B cell (primary cell): Measurements from ENCODE around the gene MALRD1. TPM values are rescaled to one million over a fixed set of nuclear protein-coding genes. Genes with fewer than 3 reads are reported as not detected.

Experiments
- ATAC-seq: fragments of 200-7000 bp; cut with Tn5 transposase; one replicate; pipeline ENCODE4 v1.10.0; 2021; ENCODE audit warnings: low read depth, mild to moderate bottlenecking, moderate number of reproducible peaks, moderate library complexity
- CTCF ChIA-PET: fragments of 350-600 bp; sonication (Branson Sonifier 250); formaldehyde crosslinking; loops from one replicate; lab custom pipeline; 2021; ENCODE audit warnings: antibody characterized with exemption, inconsistent platforms; lab: Charles Lee
- POLR2A ChIA-PET: fragments of 350-600 bp; sonication (Branson Sonifier 250); formaldehyde crosslinking; loops from one replicate; lab custom pipeline; 2021; ENCODE audit warnings: antibody characterized with exemption; lab: Charles Lee
- DNase-seq: peaks from one replicate; pipeline ENCODE4 v3.0.0; 2013
- H2AFZ ChIP-seq: 2 replicates; pipeline ENCODE4 v1.6.1; 2012; ENCODE audit warnings: mild to moderate bottlenecking, low read depth, low read length; ENCODE audit not compliant: insufficient read depth, poor library complexity, severe bottlenecking
- H3K27ac ChIP-seq, 2 donors: 1 replicate in 1 of 2; 2 replicates in 1 of 2; pipeline ENCODE4 v1.5.1; 2012 to 2013; ENCODE audit warnings: low read length in 2 of 2, mild to moderate bottlenecking in 2 of 2, moderate library complexity in 1 of 2
- H3K27me3 ChIP-seq, 4 experiments: fragments of 200-600 bp in 1 of 4; sonication (generic) in 1 of 4; replicated peaks in 1 of 4; 1 replicate in 2 of 4; 2 replicates in 2 of 4; pipeline versions ENCODE4 v1.6.1 to v1.7.0; 2013 to 2016; ENCODE audit warnings: low read length in 3 of 4, mild to moderate bottlenecking in 2 of 4, mixed read lengths in 1 of 4, moderate library complexity in 1 of 4; ENCODE audit not compliant: insufficient read depth in 4 of 4, control insufficient read depth in 3 of 4; ENCODE audit errors: control extremely low read depth in 1 of 4
- H3K36me3 ChIP-seq, 2 experiments: replicated peaks in 1 of 2; 1 replicate in 1 of 2; 2 replicates in 1 of 2; pipeline versions ENCODE4 v1.6.1 to v1.7.1; 2013; ENCODE audit warnings: low read length in 1 of 2; ENCODE audit not compliant: insufficient read depth in 2 of 2, control insufficient read depth in 1 of 2; ENCODE audit errors: control extremely low read depth in 1 of 2, extremely low read depth in 1 of 2
- H3K4me1 ChIP-seq, 2 donors: fragments of 200-600 bp in 1 of 2; sonication (generic) in 1 of 2; 1 replicate in 1 of 2; 2 replicates in 1 of 2; pipeline versions ENCODE4 v1.5.1 to v1.6.1; 2013 to 2017; ENCODE audit warnings: low read length in 2 of 2; ENCODE audit not compliant: control insufficient read depth in 2 of 2, insufficient read depth in 2 of 2
- H3K4me2 ChIP-seq: replicated peaks from 2 replicates; pipeline ENCODE3; 2012; ENCODE audit warnings: mild to moderate bottlenecking, low read depth, low read length; ENCODE audit not compliant: poor library complexity, severe bottlenecking
- H3K4me3 ChIP-seq, 5 experiments: fragments of 200-600 bp in 1 of 5; sonication (generic) in 1 of 5; 1 replicate in 3 of 5; 2 replicates in 2 of 5; pipeline versions ENCODE4 v1.5.1 to v1.7.0; 2011 to 2016; ENCODE audit warnings: low read length in 4 of 5, mild to moderate bottlenecking in 4 of 5, low read depth in 2 of 5, control low read depth in 1 of 5, moderate library complexity in 1 of 5; ENCODE audit not compliant: insufficient read depth in 1 of 5; ENCODE audit errors: control extremely low read depth in 1 of 5, extremely low read depth in 1 of 5
- H3K79me2 ChIP-seq: fragments of 200-600 bp; sonication (generic); one replicate; pipeline ENCODE4 v1.6.0; 2016; ENCODE audit warnings: low read length; ENCODE audit not compliant: control insufficient read depth, insufficient read depth
- H3K9ac ChIP-seq: fragments of 200-600 bp; sonication (generic); 2 replicates; pipeline ENCODE4 v1.6.1; 2017; ENCODE audit warnings: mild to moderate bottlenecking, low read length, moderate library complexity
- H3K9me3 ChIP-seq, 3 donors: one replicate each; pipeline versions ENCODE4 v1.6.1 to v1.7.1; 2013; ENCODE audit warnings: low read length in 2 of 3; ENCODE audit not compliant: control insufficient read depth in 2 of 3, insufficient read depth in 1 of 3; ENCODE audit errors: control extremely low read depth in 1 of 3
- H4K20me1 ChIP-seq: 2 replicates; pipeline ENCODE4 v1.6.0; 2012; ENCODE audit warnings: mild to moderate bottlenecking, low read length; ENCODE audit not compliant: insufficient read depth, control insufficient read depth, poor library complexity, severe bottlenecking
- H3K27ac Mint-ChIP-seq: one replicate; pipeline ENCODE4 v1.8.0; 2021; ENCODE audit warnings: mixed read lengths
- H3K27me3 Mint-ChIP-seq: one replicate; pipeline ENCODE4 v1.8.0; 2021; ENCODE audit warnings: mixed read lengths
- H3K4me1 Mint-ChIP-seq: one replicate; pipeline ENCODE4 v1.8.0; 2021; ENCODE audit warnings: mixed read lengths
- H3K4me3 Mint-ChIP-seq: one replicate; pipeline ENCODE4 v1.8.0; 2021; ENCODE audit warnings: mixed read lengths
- H3K9me3 Mint-ChIP-seq: one replicate; pipeline ENCODE4 v1.8.0; 2022; ENCODE audit warnings: mixed read lengths; ENCODE audit not compliant: insufficient read depth
- EZH2 ChIP-seq: IDR thresholded peaks from 2 replicates; pipeline ENCODE4 v1.6.1; 2012; ENCODE audit warnings: borderline replicate concordance, low read depth, mild to moderate bottlenecking, moderate library complexity, low read length; ENCODE audit not compliant: insufficient read depth, poor library complexity, severe bottlenecking
- WGBS: methylation state at CpG from one replicate; pipeline ENCODE4 v1.1.5; 2013; ENCODE audit warnings: missing lambda C conversion rate; ENCODE audit not compliant: insufficient coverage; 5-methylcytosine and 5-hydroxymethylcytosine counted together
- intact Hi-C: fragments of 100-400 bp; cut with micrococcal nuclease; formaldehyde crosslinking; loops from one replicate; pipeline ENCODE4 v1.10.0; 2022
- polyA plus RNA-seq: library from polyadenylated mRNA; depleted of rRNA; stranded (reverse); fragments of >200 nt; gene quantifications from 2 replicates; pipeline ENCODE4 v1.2.3, GENCODE V29; 2012
- total RNA-seq, 2 donors: library from RNA; stranded (reverse); fragments of 120-200 nt in 1 of 2; gene quantifications; 1 replicate in 1 of 2; 2 replicates in 1 of 2; pipeline versions ENCODE4 v1.2.3 to v1.2.4, GENCODE V29; 2013 to 2022
- TF ChIP-seq, protein P1 (sequence below): fragments of 200-600 bp; IDR thresholded peaks from one replicate; pipeline ENCODE4 v1.8.0; 2022; ENCODE audit warnings: antibody characterized with exemption, mild to moderate bottlenecking

Gene MALRD1
- total and polyA plus RNA-seq, 2 donors (not counting 1 experiment from before 2014, with no cell fraction given): not detected

DNA sequence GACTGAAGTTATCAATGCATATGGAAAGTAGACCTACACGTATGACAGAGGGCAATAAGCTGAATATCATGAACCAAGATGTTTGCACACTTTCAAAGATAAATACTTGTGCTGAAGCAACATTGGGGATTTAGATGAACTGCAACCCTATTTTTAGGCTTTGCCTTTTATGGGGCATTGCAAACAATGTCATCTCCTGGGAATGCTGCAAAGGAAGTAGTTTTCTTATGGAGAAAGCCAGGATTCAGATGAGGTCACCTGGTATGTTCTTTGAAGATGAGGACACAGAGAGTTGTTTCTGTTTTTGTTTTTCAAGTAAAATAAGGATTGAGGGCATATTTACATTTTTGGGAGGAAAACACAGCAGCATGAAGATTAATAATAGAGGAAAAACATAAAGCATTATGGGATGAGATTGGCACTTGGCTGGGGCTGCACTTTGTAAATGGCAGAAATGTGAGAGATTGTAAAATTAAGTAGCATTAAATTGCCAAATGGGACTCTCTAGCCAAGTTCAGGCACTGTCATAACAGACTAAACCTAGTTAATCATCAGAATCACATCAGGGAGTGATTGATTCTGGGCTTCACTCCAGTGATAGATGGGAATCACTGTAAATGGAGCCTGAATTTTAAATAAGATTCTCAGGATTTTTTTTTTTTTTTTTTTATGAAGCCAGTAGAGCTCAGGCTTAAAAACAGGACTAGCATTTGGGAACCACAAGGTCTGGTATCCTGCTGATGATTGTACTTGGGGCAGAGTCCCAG lies 63.1 kb downstream of the MALRD1 start:
- Mint-ChIP-seq H3K9me3 (peaks cover 14% of the 10 kb centered on the region), H3K4me3 (no peak overlapping the region), H3K4me1 (no peaks in the 10 kb centered on the region), H3K27me3 (no peaks in the 10 kb centered on the region), H3K27ac (no peak overlapping the region)
- DNase-seq: no peak
- Histone ChIP-seq H3K27me3 (no peaks in the 10 kb centered on the region), H3K36me3 (no peaks in the 10 kb centered on the region), H3K4me2 (no peak overlapping the region), H3K9ac (no peak overlapping the region), H3K79me2 (no peaks in the 10 kb centered on the region), H3K27ac (no peak overlapping the region), H4K20me1 (no peaks in the 10 kb centered on the region), H3K4me1 (no peaks in the 10 kb centered on the region), H3K9me3 (peaks cover 0 to 7% (median 5%) of the 10 kb centered on the region in 3 donors), H2AFZ (no peak overlapping the region), H3K4me3 (no peak overlapping the region)
- ChIA-PET CTCF (no interaction called here), POLR2A (no interaction called here)
- WGBS: 67% methylated on average over 1 of the region's 1 CpG
- intact Hi-C loops: no loop called here
- TF ChIP-seq EZH2: no peak
- TF ChIP-seq, protein P1, sequence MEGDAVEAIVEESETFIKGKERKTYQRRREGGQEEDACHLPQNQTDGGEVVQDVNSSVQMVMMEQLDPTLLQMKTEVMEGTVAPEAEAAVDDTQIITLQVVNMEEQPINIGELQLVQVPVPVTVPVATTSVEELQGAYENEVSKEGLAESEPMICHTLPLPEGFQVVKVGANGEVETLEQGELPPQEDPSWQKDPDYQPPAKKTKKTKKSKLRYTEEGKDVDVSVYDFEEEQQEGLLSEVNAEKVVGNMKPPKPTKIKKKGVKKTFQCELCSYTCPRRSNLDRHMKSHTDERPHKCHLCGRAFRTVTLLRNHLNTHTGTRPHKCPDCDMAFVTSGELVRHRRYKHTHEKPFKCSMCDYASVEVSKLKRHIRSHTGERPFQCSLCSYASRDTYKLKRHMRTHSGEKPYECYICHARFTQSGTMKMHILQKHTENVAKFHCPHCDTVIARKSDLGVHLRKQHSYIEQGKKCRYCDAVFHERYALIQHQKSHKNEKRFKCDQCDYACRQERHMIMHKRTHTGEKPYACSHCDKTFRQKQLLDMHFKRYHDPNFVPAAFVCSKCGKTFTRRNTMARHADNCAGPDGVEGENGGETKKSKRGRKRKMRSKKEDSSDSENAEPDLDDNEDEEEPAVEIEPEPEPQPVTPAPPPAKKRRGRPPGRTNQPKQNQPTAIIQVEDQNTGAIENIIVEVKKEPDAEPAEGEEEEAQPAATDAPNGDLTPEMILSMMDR: no peak
- no peak for ATAC-seq

DNA sequence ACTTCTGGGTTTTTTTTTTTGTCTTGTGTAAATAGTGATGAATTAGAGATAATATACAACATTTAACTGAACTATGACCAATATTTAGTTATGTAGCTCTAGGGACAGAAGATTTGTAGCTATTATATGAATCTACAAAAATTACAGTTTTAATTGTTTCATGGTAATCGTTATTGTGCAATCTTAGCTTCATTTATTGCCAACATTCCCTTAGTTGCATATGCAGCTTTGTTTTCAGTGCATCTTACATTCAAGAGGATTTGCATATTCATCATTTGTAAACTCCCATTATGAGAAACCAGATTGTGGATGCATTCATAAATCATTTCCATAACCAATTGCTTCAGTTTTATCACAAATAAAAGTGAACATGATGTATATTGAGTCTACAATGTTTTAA lies 68.8 kb downstream of the MALRD1 start:
- POLR2A ChIA-PET: no interaction called here
- H3K27ac Mint-ChIP-seq: no peak overlapping the region
- no peak for ATAC-seq

More for the DNA sequence above, 68.8 kb downstream of the MALRD1 start:
- Histone ChIP-seq H3K4me1 (no peaks in the 10 kb centered on the region), H3K4me3 (no peak overlapping the region), H3K9me3 (peaks cover 0 to 3% (median 0%) of the 10 kb centered on the region in 3 donors), H3K27me3 (no peaks in the 10 kb centered on the region), H2AFZ (no peak overlapping the region), H4K20me1 (no peaks in the 10 kb centered on the region), H3K27ac (no peak overlapping the region), H3K4me2 (no peak overlapping the region), H3K9ac (no peak overlapping the region), H3K79me2 (no peaks in the 10 kb centered on the region), H3K36me3 (no peaks in the 10 kb centered on the region)
- H3K4me1 Mint-ChIP-seq: no peaks in the 10 kb centered on the region
- DNase-seq: no peak
- no CpG with 5 or more reads among the region's 1 CpG for WGBS
- TF ChIP-seq, protein P1: no peak
- no peak for TF ChIP-seq EZH2
- H3K27me3 Mint-ChIP-seq: no peaks in the 10 kb centered on the region
- H3K9me3 Mint-ChIP-seq: peaks cover 2% of the 10 kb centered on the region
- no peak overlapping the region for H3K4me3 Mint-ChIP-seq
- intact Hi-C loops: no loop called here
- CTCF ChIA-PET: no interaction called here
